ENCODE measurements around the gene BTBD9. TPM values are rescaled to one million over a fixed set of nuclear protein-coding genes. Genes with fewer than 3 reads are reported as not detected.

Gene BTBD9
- total RNA-seq, result 7.3 and 8.3 TPM in 2 replicates

DNA sequence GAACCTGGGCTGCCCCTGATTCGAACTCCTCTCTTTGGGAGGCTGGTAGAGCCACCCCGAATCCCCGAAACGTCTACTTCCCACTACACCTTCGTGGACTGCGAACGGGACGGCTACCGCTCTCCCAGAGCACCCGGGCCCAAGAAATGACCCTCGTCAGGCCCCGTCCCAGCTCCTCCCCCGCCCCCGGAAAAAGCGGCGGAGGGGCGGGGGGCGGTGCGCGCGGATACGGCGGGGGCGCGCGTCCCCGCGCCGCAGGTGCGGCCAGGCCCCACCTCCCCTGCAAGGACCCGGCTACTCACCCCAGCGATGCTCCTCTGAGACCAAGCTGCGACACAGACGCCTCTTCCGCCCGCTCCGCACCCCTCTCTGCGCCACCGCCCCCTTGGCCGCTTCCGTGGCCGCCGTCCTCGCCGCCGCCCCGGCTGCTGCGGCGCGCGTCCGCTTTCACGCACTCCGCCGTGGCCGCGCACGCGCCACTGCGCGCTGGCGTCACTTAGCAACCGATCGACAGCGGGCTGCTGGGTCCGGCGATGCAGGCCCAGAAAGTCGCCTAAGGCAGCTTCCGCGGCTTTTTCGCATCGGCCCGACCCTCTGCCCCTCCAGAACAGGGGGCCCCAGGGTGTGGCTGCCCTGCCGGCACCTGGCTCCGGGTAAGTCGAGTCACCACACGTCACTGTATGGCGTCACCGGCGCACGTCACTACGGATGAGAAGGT is at the start of gene BTBD9:
TSS of gene BTBD9 (minus strand) at position 432 of the 718 bp plus-strand sequence.

Other genes starting within 250 kb of the BTBD9 start
- 105 and 120 TPM in 2 replicates for gene GLO1, start 63.2 kb upstream of the BTBD9 start, total RNA-seq
- gene DNAH8, start 75.4 kb upstream of the BTBD9 start, total RNA-seq, result under 0.01 and 0.19 TPM in 2 replicates

Data from endothelial cell of coronary artery (primary cell).